Measurements from ENCODE around the gene GPR62. TPM values are rescaled to one million over a fixed set of nuclear protein-coding genes. Genes with fewer than 3 reads are reported as not detected.

GPR62 gene
- total and polyA plus RNA-seq, 9 of the 15 experiments (the other 6 are each of a cell fraction or from before 2014, with no cell fraction given), result not detected

- TF ChIP-seq CREB3L1 (IDR thresholded peaks at IDR 0.05; ENCODE audit: borderline replicate concordance, low read depth) (peak; percentile 70; the same call in 1 of the 2 replicates), HCFC1 (IDR thresholded peaks at IDR 0.05; ENCODE audit: low read depth, low read length) (peak; percentile 48), ESRRA (IDR thresholded peaks at IDR 0.05; ENCODE audit: borderline replicate concordance, low read depth) (peak; percentile 94), HDAC2 (IDR thresholded peaks at IDR 0.05) (peak; percentile 75; the same call in 1 of the 2 replicates), ATF7 (IDR thresholded peaks at IDR 0.05) (peak; percentile 71), HMG20B (CRISPR knock-in tag; IDR thresholded peaks at IDR 0.05) (no peak), EZH2 (IDR thresholded peaks at IDR 0.05; ENCODE audit: borderline replicate concordance, low read depth, low read length) (no peak), KDM5B (IDR thresholded peaks at IDR 0.05; ENCODE audit: insufficient replicate concordance, low read depth, low read length) (peak; percentile 23), ZNF146 (CRISPR knock-in tag; IDR thresholded peaks at IDR 0.05; ENCODE audit: unreplicated experiment) (no peak), VEZF1 (CRISPR knock-in tag; IDR thresholded peaks at IDR 0.05) (no peak; the same call in none of the 2 replicates), HNRNPK (IDR thresholded peaks at IDR 0.05; ENCODE audit: low read depth, low read length, poor library complexity, severe bottlenecking) (no peak), CREM (IDR thresholded peaks at IDR 0.05; ENCODE audit: low read depth) (peak; percentile 33; the same call in 1 of the 2 replicates), MYNN (IDR thresholded peaks at IDR 0.05) (peak; percentile 26; the same call in 1 of the 2 replicates), MYNN (CRISPR knock-in tag; IDR thresholded peaks at IDR 0.05) (no peak), CREBBP (IDR thresholded peaks at IDR 0.05; ENCODE audit: low read depth, low read length) (no peak), ZNF511 (CRISPR knock-in tag; IDR thresholded peaks at IDR 0.05) (0 out of 2 replicates have a peak, but pooled peaks have one; percentile 36), MECOM (CRISPR knock-in tag; IDR thresholded peaks at IDR 0.05) (no peak), CBFA2T2 (conservative IDR thresholded peaks at IDR 0.05) (no peak), CREB1 (IDR thresholded peaks at IDR 0.05) (no peak; the same call in 1 of the 2 replicates), CREB1 (CRISPR knock-in tag; IDR thresholded peaks at IDR 0.05) (peak; percentile 75), ZNF518B (CRISPR knock-in tag; IDR thresholded peaks at IDR 0.05) (no peak), RFX5 (IDR thresholded peaks at IDR 0.05; ENCODE audit: low read depth, low read length) (no peak)
These were observed 13.2 kb upstream of the GPR62 start, which contains the start of the genes PARP3 and RRP9 (continued) for GRCh38 chr3:51941798-51942602.

Data from K562 (cell line).